DND-41 (cell line): ENCODE measurements around the gene PCGF3.
"Not testable (repeated sequence)": the region's sequence is repeated elsewhere in the genome, so short reads cannot be mapped to it uniquely, and the experiment has no call there.

Source experiments
- ATAC-seq: fragments of 200-7000 bp; cut with Tn5 transposase; 3 replicates; pipeline ENCODE4 v1.9.1; 2021; ENCODE audit warnings: low read depth; ENCODE audit not compliant: insufficient read depth
- DNase-seq: peaks from one replicate; pipeline ENCODE4 v3.0.0-alpha.2; 2020
- H2AFZ ChIP-seq: 2 replicates; pipeline ENCODE4 v1.6.0; 2012; ENCODE audit warnings: low read depth, low read length
- H3K27ac ChIP-seq: 2 replicates; pipeline ENCODE4 v1.5.1; 2012; ENCODE audit warnings: low read length, inconsistent platforms
- H3K27me3 ChIP-seq: fragments of 200-600 bp; sonication (generic); 2 replicates; pipeline ENCODE4 v1.6.0; 2012; ENCODE audit warnings: low read length, mild to moderate bottlenecking, inconsistent platforms; ENCODE audit not compliant: insufficient read depth, poor library complexity
- H3K36me3 ChIP-seq: 2 replicates; pipeline ENCODE4 v1.5.1; 2012; ENCODE audit warnings: low read length, inconsistent platforms; ENCODE audit not compliant: insufficient read depth
- H3K4me1 ChIP-seq: 2 replicates; pipeline ENCODE4 v1.5.1; 2012; ENCODE audit warnings: mild to moderate bottlenecking, low read length; ENCODE audit not compliant: insufficient read depth
- H3K4me2 ChIP-seq: 2 replicates; pipeline ENCODE4 v1.6.0; 2012; ENCODE audit warnings: mild to moderate bottlenecking, moderate library complexity, low read length, inconsistent platforms; ENCODE audit not compliant: insufficient read depth
- H3K4me3 ChIP-seq, 2 experiments: fragments of 200-600 bp in 1 of 2; shearing (Covaris generic) in 1 of 2; 2 replicates each; pipeline ENCODE4 v1.5.1; 2012 to 2016; ENCODE audit warnings: inconsistent platforms in 2 of 2, low read length in 2 of 2, mild to moderate bottlenecking in 2 of 2, low read depth in 1 of 2, moderate library complexity in 1 of 2
- H3K79me2 ChIP-seq: 2 replicates; pipeline ENCODE4 v1.6.0; 2012; ENCODE audit warnings: low read length, inconsistent platforms; ENCODE audit not compliant: insufficient read depth
- H3K9ac ChIP-seq: 2 replicates; pipeline ENCODE4 v1.6.0; 2012; ENCODE audit warnings: low read depth, mild to moderate bottlenecking, inconsistent platforms, low read length, moderate library complexity
- H3K9me3 ChIP-seq: 2 replicates; pipeline ENCODE4 v1.5.1; 2012; ENCODE audit warnings: low read length, moderate library complexity, mild to moderate bottlenecking, inconsistent platforms; ENCODE audit not compliant: insufficient read depth, severe bottlenecking
- H4K20me1 ChIP-seq: 2 replicates; pipeline ENCODE4 v1.6.0; 2012; ENCODE audit warnings: low read length; ENCODE audit not compliant: insufficient read depth
- CTCF ChIP-seq: IDR thresholded peaks from 2 replicates; pipeline ENCODE4 v1.5.1; 2012; ENCODE audit warnings: borderline replicate concordance, low read length, moderate library complexity, mild to moderate bottlenecking; ENCODE audit not compliant: poor library complexity, severe bottlenecking; ENCODE audit errors: extremely low read depth
- EZH2 ChIP-seq: IDR thresholded peaks from 3 replicates; pipeline ENCODE4 v1.6.1; 2012; ENCODE audit warnings: borderline replicate concordance, low read depth, mild to moderate bottlenecking, moderate library complexity, low read length, inconsistent platforms; ENCODE audit not compliant: severe bottlenecking

Gene PCGF3

DNA sequence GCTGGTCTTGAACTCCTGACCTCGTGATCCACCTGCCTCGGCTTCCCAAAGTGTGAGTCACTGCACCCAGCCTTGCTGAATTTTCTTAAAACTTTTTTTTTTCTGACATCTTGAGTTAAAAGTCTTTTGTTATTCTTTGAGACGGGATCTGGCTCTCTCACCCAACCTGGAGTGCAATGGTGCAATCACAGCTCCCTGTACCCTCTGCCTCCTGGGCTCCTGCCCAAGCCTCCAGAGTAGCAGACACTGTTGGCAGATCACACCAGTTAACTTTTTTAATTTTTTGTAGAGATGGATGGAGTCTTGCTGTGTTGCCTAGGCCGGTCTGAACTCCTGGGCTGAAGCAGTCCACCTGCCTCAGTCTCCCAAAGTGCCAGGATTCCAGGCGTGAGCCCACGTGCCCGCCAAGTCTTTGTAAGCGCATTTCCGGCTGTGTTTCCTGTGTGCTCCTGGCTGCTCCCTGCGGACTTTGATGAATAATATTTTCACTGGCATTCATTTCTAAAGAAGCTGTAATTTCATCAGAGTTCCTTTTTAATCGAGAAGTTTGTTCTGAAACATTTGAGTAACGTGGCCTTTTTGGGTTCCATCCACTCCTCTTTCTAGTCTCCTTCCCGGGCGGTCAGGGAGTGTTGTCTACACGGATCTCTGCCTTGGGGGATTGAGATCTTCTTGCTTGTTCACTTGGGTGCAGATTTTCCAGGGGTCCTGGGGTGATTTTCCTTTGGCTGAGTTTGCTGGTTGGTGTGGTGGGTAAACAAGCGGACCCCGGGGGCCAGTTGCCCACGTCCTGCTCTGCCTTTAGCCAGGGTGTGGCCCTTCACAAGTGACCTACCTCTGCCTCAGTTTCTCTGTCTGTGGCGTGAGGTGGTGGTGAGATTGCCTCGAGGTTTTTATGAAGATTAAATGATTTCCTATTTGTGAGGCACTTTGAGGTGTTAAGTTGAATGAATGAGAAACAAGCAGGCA is 44.4 kb downstream of the PCGF3 start:
- H3K4me3 ChIP-seq: no peak overlapping the region
- H3K79me2 ChIP-seq: peaks cover 36% of the 10 kb centered on the region
- peaks cover 56% of the 10 kb centered on the region for H3K36me3 ChIP-seq
- no peak overlapping the region for H3K9ac ChIP-seq
- TF ChIP-seq EZH2 (no peak), CTCF (no peak)
- no peak overlapping the region for H3K27ac ChIP-seq
- no peak overlapping the region for H3K4me2 ChIP-seq
- DNase-seq (no peak), ATAC-seq (no peak)
- H3K27me3 ChIP-seq: no peaks in the 10 kb centered on the region
- peaks cover 35% of the 10 kb centered on the region for H4K20me1 ChIP-seq
- no peaks in the 10 kb centered on the region for H3K9me3 ChIP-seq
- H2AFZ ChIP-seq: no peak overlapping the region
- no peaks in the 10 kb centered on the region for H3K4me1 ChIP-seq

DNA sequence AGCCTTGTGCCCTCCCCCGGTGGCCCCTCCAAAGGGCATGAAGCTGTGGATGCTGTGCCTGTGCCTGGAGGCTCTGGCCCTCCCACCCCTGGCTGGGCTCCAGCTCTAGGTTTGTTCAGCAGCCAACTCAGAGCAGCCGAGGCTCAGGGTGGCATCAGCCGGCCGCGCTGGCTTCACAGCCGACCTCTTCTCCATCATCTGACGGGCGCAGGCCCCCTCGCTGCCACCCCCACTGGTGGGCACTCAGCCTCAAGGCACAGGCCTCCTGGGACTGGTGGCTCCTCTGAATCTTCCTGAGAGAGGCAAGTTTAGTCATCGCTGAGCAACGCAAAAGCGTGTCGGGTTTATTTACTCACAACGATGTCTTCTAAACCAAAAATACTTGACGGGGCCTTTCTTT is 46.0 kb downstream of the PCGF3 start:
- DNase-seq: no peak
- Histone ChIP-seq H3K4me1 (no peaks in the 10 kb centered on the region), H4K20me1 (peaks cover 35% of the 10 kb centered on the region), H3K9ac (no peak overlapping the region), H3K79me2 (peaks cover 36% of the 10 kb centered on the region), H3K27ac (no peak overlapping the region), H3K36me3 (peaks cover 66% of the 10 kb centered on the region), H3K9me3 (no peaks in the 10 kb centered on the region), H3K4me3 (no peak overlapping the region), H2AFZ (no peak overlapping the region), H3K4me2 (no peak overlapping the region), H3K27me3 (no peaks in the 10 kb centered on the region)
- TF ChIP-seq EZH2 (no peak), CTCF (no peak)
- no peak for ATAC-seq

- no peak for DNase-seq
- no peak overlapping the region for H3K9ac ChIP-seq
- no peaks in the 10 kb centered on the region for H3K4me1 ChIP-seq
- no peak overlapping the region for H3K27ac ChIP-seq
- no peak overlapping the region for H2AFZ ChIP-seq
- peaks cover 72% of the 10 kb centered on the region for H3K36me3 ChIP-seq
- no peak overlapping the region for H3K4me2 ChIP-seq
- H3K4me3 ChIP-seq: no peak overlapping the region
- no peaks in the 10 kb centered on the region for H3K9me3 ChIP-seq
- no peak for ATAC-seq
- no peaks in the 10 kb centered on the region for H3K27me3 ChIP-seq
- TF ChIP-seq CTCF (no peak), EZH2 (no peak)
- peaks cover 38% of the 10 kb centered on the region for H4K20me1 ChIP-seq
- peaks cover 36% of the 10 kb centered on the region for H3K79me2 ChIP-seq
Observed at GRCh38 chr4:752196-752861, 46.7 kb downstream of the PCGF3 start.

GRCh38 chr4:753186-753585 is 47.6 kb downstream of the PCGF3 start:
- peaks cover 32% of the 10 kb centered on the region; the same call in 1 of the 2 replicates for H3K79me2 ChIP-seq
- not testable (repeated sequence) for H3K9ac ChIP-seq, H3K4me2 ChIP-seq, H3K4me3 ChIP-seq, H2AFZ ChIP-seq, H3K9me3 ChIP-seq, H3K27ac ChIP-seq, H3K27me3 ChIP-seq, H3K4me1 ChIP-seq, DNase-seq, ATAC-seq
- H4K20me1 ChIP-seq: peaks cover 39% of the 10 kb centered on the region
- peaks cover 70% of the 10 kb centered on the region for H3K36me3 ChIP-seq
